OCI-LY3 (cell line): ENCODE data around the gene KCNK4.

Source experiments
- CTCF ChIP-seq: fragments of 200-600, 300-600 bp; sonication (generic); IDR thresholded peaks from 2 replicates; pipeline ENCODE4 v1.5.1; 2014; ENCODE audit warnings: antibody characterized with exemption, low read length, low read depth
- EZH2phosphoT487 ChIP-seq: fragments of 200-600 bp; shearing (Covaris generic); IDR thresholded peaks from 2 replicates; pipeline ENCODE4 v1.6.1; 2018; ENCODE audit warnings: antibody characterized with exemption, mixed run types, low read depth

- TF ChIP-seq CTCF (no peak), EZH2phosphoT487 (no peak)
Measured at GRCh38 chr11:64253481-64253880, 37.6 kb upstream of the KCNK4 start.
